ENCODE data around the gene PFKFB3.

The PFKFB3 gene

GRCh38 chr10:6214612-6215011 lies 11.9 kb downstream of the PFKFB3 start:
- Histone ChIP-seq H3K4me2 (ENCODE audit: low read length) (no peak overlapping the region), H3F3A (ENCODE audit: control insufficient read depth, insufficient read depth) (no peaks in the 10 kb centered on the region), H3K9me2 (replicated peaks; ENCODE audit: control insufficient read depth, low read length) (no peaks in the 10 kb centered on the region), H3K27me3 (ENCODE audit: control insufficient read depth, low read length) (no peaks in the 10 kb centered on the region), H3K9me3 (ENCODE audit: control insufficient read depth, insufficient read depth, low read length) (no peaks in the 10 kb centered on the region), H3K27ac (ENCODE audit: low read depth, low read length) (no peak overlapping the region), H3K4me1 (ENCODE audit: control insufficient read depth, low read length) (no peaks in the 10 kb centered on the region), H3K36me3 (ENCODE audit: control insufficient read depth, low read length) (peaks cover 81% of the 10 kb centered on the region), H3K79me2 (ENCODE audit: control insufficient read depth, low read length) (peaks cover 53% of the 10 kb centered on the region), H3K4me3 (ENCODE audit: low read length) (no peak overlapping the region), H4K20me1 (ENCODE audit: control insufficient read depth, insufficient read depth, low read depth, low read length) (peaks cover 15% of the 10 kb centered on the region)
- TF ChIP-seq CTCF (IDR thresholded peaks at IDR 0.05; ENCODE audit: low read depth, low read length, poor library complexity, severe bottlenecking) (no peak), EZH2phosphoT487 (IDR thresholded peaks at IDR 0.05; ENCODE audit: borderline replicate concordance, low read length) (no peak)

- Histone ChIP-seq H3K9me2 (replicated peaks; ENCODE audit: control insufficient read depth, low read length) (no peaks in the 10 kb centered on the region), H3K9me3 (ENCODE audit: control insufficient read depth, insufficient read depth, low read length) (no peaks in the 10 kb centered on the region), H3K4me2 (ENCODE audit: low read length) (no peak overlapping the region), H3K27ac (ENCODE audit: low read depth, low read length) (no peak overlapping the region), H3K4me3 (ENCODE audit: low read length) (no peak overlapping the region), H3K27me3 (ENCODE audit: control insufficient read depth, low read length) (no peaks in the 10 kb centered on the region), H3K4me1 (ENCODE audit: control insufficient read depth, low read length) (no peaks in the 10 kb centered on the region), H4K20me1 (ENCODE audit: control insufficient read depth, insufficient read depth, low read depth, low read length) (peaks cover 15% of the 10 kb centered on the region), H3K79me2 (ENCODE audit: control insufficient read depth, low read length) (peaks cover 46% of the 10 kb centered on the region), H3K36me3 (ENCODE audit: control insufficient read depth, low read length) (peaks cover 87% of the 10 kb centered on the region), H3F3A (ENCODE audit: control insufficient read depth, insufficient read depth) (no peaks in the 10 kb centered on the region)
- TF ChIP-seq CTCF (IDR thresholded peaks at IDR 0.05; ENCODE audit: low read depth, low read length, poor library complexity, severe bottlenecking): no peak
- TF ChIP-seq EZH2phosphoT487 (IDR thresholded peaks at IDR 0.05; ENCODE audit: borderline replicate concordance, low read length): no peak
Observed at GRCh38 chr10:6215241-6215640, 12.5 kb downstream of the PFKFB3 start.

- no peaks in the 10 kb centered on the region for H3K9me3 ChIP-seq (ENCODE audit: control insufficient read depth, insufficient read depth, low read length)
- H3K4me1 ChIP-seq (ENCODE audit: control insufficient read depth, low read length): no peaks in the 10 kb centered on the region
- no peak overlapping the region for H3K4me3 ChIP-seq (ENCODE audit: low read length)
- no peak overlapping the region for H3K27ac ChIP-seq (ENCODE audit: low read depth, low read length)
- no peak for TF ChIP-seq CTCF (IDR thresholded peaks at IDR 0.05; ENCODE audit: low read depth, low read length, poor library complexity, severe bottlenecking)
- no peak for TF ChIP-seq EZH2phosphoT487 (IDR thresholded peaks at IDR 0.05; ENCODE audit: borderline replicate concordance, low read length)
- H3K4me2 ChIP-seq (ENCODE audit: low read length): no peak overlapping the region
- no peaks in the 10 kb centered on the region for H3F3A ChIP-seq (ENCODE audit: control insufficient read depth, insufficient read depth)
- H4K20me1 ChIP-seq (ENCODE audit: control insufficient read depth, insufficient read depth, low read depth, low read length): peaks cover 14% of the 10 kb centered on the region
- no peaks in the 10 kb centered on the region for H3K27me3 ChIP-seq (ENCODE audit: control insufficient read depth, low read length)
- H3K9me2 ChIP-seq (replicated peaks; ENCODE audit: control insufficient read depth, low read length): no peaks in the 10 kb centered on the region
- peaks cover 94% of the 10 kb centered on the region for H3K36me3 ChIP-seq (ENCODE audit: control insufficient read depth, low read length)
- H3K79me2 ChIP-seq (ENCODE audit: control insufficient read depth, low read length): peaks cover 43% of the 10 kb centered on the region
Observed at GRCh38 chr10:6215683-6216484, 13.2 kb downstream of the PFKFB3 start.
